Vagina (tissue), 2 donors: ENCODE measurements around the gene ADGRA1.
"Not testable (repeated sequence)": the region's sequence is repeated elsewhere in the genome, so short reads cannot be mapped to it uniquely, and the experiment has no call there.

Source experiments
- POLR2A ChIP-seq, 2 donors: fragments of 450-650 bp; IDR thresholded peaks; one replicate each; pipeline ENCODE4 v1.6.1; 2017; ENCODE audit warnings: antibody characterized with exemption in 2 of 2, mild to moderate bottlenecking in 2 of 2, moderate library complexity in 2 of 2
- POLR2AphosphoS5 ChIP-seq, 2 donors: sonication (generic); formaldehyde crosslinking; IDR thresholded peaks; one replicate each; pipeline ENCODE4 v1.9.0; 2017; ENCODE audit warnings: antibody characterized with exemption in 2 of 2, mild to moderate bottlenecking in 2 of 2, low read depth in 1 of 2; ENCODE audit not compliant: insufficient read depth in 1 of 2

DNA sequence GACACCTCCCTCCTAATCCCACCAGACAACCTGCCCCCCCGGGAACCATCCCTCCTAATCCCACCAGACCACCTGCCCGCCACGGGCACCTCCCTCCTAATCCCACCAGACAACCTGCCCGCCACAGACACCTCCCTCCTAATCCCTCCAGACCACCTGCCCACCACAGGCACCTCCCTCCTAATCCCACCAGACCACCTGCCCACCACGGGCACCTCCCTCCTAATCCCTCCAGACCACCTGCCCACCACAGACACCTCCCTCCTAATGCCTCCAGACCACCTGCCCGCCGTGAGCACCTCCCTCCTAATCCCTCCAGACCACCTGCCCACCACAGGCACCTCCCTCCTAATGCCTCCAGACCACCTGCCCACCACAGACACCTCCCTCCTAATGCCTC is 23.9 kb downstream of the ADGRA1 start:
- TF ChIP-seq POLR2AphosphoS5 (IDR thresholded peaks at IDR 0.05; ENCODE audit: insufficient read depth in 1 of 2, low read depth in 1 of 2); POLR2A (IDR thresholded peaks at IDR 0.05): not testable (repeated sequence)
